NCI-H1048 (cell line): Measurements from ENCODE around the gene KIR2DL1.
"Not testable (repeated sequence)": the region's sequence is repeated elsewhere in the genome, so short reads cannot be mapped to it uniquely, and the experiment has no call there.

Source experiments
- DNase-seq: peaks from one replicate; lab custom pipeline; 2025; lab: John Stamatoyannopoulos, UW

Gene KIR2DL1

GRCh38 chr19:54771018-54771960 is 1.7 kb downstream of the KIR2DL1 start:
- not testable (repeated sequence) for DNase-seq

DNA sequence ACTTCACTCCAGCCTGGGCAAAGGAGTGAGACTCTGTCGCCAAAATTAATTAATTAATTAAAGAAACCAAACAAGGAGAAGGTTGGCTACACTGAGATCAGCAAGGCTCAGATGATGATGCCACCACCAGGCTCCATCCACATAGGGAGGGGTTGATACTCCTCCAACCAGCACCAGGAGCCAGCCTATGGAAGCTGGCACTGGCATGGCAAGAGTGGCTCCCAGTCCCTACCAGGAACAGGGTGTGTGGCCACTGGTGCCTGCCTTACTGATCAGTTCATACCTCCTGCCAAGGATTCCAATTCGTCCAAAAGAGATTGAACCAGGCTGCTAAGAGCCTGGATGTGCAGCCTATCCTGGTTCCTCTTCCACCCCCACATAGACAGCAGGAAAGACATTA is 3.1 kb downstream of the KIR2DL1 start:
- DNase-seq, result not testable (repeated sequence)

- DNase-seq, result not testable (repeated sequence)
These were observed 5.7 kb downstream of the KIR2DL1 start for GRCh38 chr19:54775095-54775815.

GRCh38 chr19:54775830-54776229 is 6.2 kb downstream of the KIR2DL1 start:
- DNase-seq, result not testable (repeated sequence)

DNA sequence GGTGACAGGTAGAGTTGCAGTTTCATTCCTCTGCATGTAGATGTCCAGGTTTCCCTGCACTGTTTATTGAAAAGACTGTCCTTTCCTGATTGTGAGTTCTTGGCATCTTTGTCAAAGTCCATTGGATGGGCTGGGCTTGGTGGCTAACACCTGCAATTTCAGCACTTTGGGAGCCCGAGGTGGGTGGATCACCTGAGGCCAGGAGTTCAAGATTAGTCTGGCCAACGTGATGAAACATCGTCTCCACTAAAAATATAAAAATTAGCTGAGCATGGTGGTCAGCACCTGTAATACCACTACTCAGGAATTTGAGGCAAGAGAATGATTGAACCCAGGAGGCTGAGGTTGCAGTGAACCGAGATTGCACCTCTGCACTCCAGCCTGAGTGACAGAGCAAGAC is 8.3 kb downstream of the KIR2DL1 start:
- not testable (repeated sequence) for DNase-seq

DNA sequence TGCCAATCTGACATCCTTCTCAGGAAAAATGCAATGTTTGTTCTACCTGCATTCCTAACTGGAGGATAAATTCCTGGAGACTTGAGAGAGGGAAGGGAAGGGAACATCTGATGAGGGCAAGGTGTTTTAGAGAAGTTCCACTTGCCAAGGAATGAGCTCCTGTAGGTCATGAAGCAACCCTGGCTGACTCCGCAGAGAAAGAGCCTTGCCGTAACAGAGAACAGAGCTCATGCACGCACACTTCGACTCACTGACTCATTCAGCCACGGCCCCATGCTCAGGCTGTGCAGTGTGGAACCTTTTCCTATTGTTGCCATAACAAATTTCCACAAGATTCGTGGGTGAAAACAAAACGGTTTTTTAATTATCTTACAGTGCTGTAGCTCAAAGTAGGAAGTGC is 9.3 kb downstream of the KIR2DL1 start:
- DNase-seq, result not testable (repeated sequence)

DNA sequence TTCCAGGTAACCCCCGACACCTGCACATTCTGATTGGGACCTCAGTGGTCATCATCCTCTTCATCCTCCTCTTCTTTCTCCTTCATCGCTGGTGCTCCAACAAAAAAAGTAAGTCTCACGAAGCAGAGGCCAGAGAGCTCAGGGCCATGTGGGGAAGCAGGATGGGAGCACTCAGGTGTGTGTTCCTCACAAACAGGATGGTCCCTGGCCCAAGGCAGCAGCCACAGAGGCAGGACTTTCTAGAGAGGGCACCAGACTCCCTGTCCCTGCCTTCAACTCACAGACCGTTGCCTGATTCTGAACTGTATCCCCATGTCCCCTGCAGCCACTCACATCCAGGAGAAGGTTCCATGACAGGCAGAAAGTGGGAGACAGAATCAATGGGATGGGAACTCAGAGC is 13.3 kb downstream of the KIR2DL1 start:
- not testable (repeated sequence) for DNase-seq

GRCh38 chr19:54786091-54786723 is 16.6 kb downstream of the KIR2DL1 start:
- not testable (repeated sequence) for DNase-seq

DNA sequence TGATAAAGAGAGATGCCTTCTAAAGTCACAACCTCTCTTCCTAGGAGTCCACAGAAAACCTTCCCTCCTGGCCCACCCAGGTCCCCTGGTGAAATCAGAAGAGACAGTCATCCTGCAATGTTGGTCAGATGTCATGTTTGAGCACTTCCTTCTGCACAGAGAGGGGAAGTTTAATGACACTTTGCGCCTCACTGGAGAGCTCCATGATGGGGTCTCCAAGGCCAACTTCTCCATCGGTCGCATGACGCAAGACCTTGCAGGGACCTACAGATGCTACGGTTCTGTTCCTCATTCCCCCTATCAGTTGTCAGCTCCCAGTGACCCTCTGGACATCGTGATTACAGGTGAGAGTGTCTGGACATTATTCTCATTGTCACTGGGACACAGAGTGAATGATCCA is 18.6 kb downstream of the KIR2DL1 start:
- DNase-seq, result not testable (repeated sequence)

GRCh38 chr19:54790711-54791110 is 21.1 kb downstream of the KIR2DL1 start:
- DNase-seq, result no peak

- DNase-seq, result no peak
These were observed 21.9 kb downstream of the KIR2DL1 start for GRCh38 chr19:54791476-54791875.

GRCh38 chr19:54792814-54793213 is 23.2 kb downstream of the KIR2DL1 start:
- DNase-seq, result no peak

- DNase-seq, result no peak
These were observed 26.2 kb downstream of the KIR2DL1 start for GRCh38 chr19:54795758-54796157.

- DNase-seq, result no peak
These were observed 33.8 kb downstream of the KIR2DL1 start, which contains the start of gene KIR2DL4 for GRCh38 chr19:54803410-54803809. Gene KIR2DL4 (plus strand): TSS chr19:54803610. CDS start chr19:54803652, 42 bp downstream.

DNA sequence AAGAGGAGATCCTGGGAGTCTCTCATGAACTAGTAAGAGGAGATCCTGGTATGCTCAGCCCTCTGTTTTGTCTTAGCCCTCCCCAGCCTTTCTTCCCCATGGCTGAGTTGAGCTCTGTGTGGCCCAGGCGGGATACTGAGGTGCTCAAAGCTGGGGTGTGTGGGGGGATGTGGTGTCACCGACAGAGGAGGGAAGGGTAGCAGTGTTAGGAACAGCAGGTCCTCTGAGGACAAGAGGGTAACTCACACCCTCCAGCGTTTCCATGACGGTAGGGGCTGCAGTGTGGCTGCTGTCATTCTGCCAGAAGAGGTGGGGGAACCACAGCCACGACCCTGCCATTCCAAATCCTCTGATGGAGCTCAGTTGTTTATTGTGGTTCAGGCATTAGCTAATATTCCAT is 34.5 kb downstream of the KIR2DL1 start:
- DNase-seq, result no peak

DNA sequence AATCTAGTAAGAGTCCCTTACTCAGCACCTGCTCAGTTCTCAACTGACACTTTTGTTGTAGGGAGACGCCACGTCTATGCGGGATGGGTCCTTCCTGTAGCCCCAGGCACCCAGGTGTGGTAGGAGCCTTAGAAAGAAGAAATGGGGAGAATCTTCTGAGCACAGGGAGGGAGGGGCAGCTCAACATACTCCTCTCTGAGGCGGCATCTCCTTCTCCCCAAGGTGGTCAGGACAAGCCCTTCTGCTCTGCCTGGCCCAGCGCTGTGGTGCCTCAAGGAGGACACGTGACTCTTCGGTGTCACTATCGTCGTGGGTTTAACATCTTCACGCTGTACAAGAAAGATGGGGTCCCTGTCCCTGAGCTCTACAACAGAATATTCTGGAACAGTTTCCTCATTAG is 35.0 kb downstream of the KIR2DL1 start:
- no peak for DNase-seq

GRCh38 chr19:54805665-54806515 is 36.3 kb downstream of the KIR2DL1 start:
- no peak for DNase-seq

DNA sequence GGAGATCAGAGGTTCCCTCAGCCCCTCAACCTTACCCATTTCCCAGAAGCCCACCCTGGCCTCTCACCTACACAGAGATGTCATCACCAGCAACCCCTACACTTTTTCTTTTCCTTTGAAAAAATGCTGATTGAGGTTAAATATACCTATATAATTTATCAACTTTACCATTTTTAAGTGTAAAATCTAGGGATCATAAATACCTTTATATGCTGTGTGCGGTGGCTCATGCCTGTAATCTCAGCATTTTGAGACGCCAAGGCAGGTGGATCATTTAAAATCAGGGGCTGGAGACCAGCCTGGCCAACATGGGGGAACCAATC is 36.9 kb downstream of the KIR2DL1 start:
- DNase-seq, result no peak

DNA sequence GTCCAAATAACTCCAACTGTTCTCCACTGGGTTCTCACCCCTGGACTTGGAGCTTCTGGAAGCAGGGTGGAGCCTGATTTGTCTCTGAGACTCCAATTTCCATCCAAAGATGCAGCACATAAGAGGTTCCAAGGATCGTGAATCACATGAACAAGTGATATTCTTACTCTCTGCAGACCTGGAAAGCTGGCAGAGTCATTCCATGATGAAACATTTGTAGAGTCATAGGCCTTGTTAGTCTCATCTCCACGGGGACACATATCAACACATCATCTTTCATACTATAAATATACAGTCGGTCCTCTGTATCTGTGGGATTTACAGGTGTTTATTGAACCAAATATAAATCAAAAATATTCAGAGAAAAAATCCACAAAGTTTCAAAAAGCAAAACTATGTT is 45.0 kb downstream of the KIR2DL1 start:
- DNase-seq, result not testable (repeated sequence)

- not testable (repeated sequence) for DNase-seq
These were observed 46.7 kb downstream of the KIR2DL1 start, which contains the start of gene KIR3DL1 for GRCh38 chr19:54816251-54816650. Gene KIR3DL1 (plus strand): TSS chr19:54816468.
